ENCODE data around the gene BRSK2.

The BRSK2 gene

GRCh38 chr11:1494650-1495049 is 104.9 kb downstream of the BRSK2 start (continued):
- no peak for TF ChIP-seq PATZ1 (tag by site-specific recombination; IDR thresholded peaks at IDR 0.05)
- no peak for TF ChIP-seq YY2 (tag by site-specific recombination; IDR thresholded peaks at IDR 0.05)
- TF ChIP-seq GFI1B (tag by site-specific recombination; IDR thresholded peaks at IDR 0.05), result no peak
- no peak for TF ChIP-seq ZNF302 (tag by site-specific recombination; IDR thresholded peaks at IDR 0.05; ENCODE audit: low read depth)
- no peak for TF ChIP-seq ZNF704 (tag by site-specific recombination; IDR thresholded peaks at IDR 0.05)
- TF ChIP-seq ZNF248 (tag by site-specific recombination; IDR thresholded peaks at IDR 0.05), result no peak
- TF ChIP-seq, protein P1, sequence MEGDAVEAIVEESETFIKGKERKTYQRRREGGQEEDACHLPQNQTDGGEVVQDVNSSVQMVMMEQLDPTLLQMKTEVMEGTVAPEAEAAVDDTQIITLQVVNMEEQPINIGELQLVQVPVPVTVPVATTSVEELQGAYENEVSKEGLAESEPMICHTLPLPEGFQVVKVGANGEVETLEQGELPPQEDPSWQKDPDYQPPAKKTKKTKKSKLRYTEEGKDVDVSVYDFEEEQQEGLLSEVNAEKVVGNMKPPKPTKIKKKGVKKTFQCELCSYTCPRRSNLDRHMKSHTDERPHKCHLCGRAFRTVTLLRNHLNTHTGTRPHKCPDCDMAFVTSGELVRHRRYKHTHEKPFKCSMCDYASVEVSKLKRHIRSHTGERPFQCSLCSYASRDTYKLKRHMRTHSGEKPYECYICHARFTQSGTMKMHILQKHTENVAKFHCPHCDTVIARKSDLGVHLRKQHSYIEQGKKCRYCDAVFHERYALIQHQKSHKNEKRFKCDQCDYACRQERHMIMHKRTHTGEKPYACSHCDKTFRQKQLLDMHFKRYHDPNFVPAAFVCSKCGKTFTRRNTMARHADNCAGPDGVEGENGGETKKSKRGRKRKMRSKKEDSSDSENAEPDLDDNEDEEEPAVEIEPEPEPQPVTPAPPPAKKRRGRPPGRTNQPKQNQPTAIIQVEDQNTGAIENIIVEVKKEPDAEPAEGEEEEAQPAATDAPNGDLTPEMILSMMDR (tag by site-specific recombination; IDR thresholded peaks at IDR 0.05), result no peak
- TF ChIP-seq ZNF529 (tag by site-specific recombination; IDR thresholded peaks at IDR 0.05; ENCODE audit: insufficient replicate concordance), result no peak
- no peak for TF ChIP-seq SP7 (tag by site-specific recombination; IDR thresholded peaks at IDR 0.05)

GRCh38 chr11:1496091-1496760 is 106.5 kb downstream of the BRSK2 start:
- Histone ChIP-seq H3K9me3 (ENCODE audit: control insufficient read depth, insufficient read depth, low read depth, low read length) (no peaks in the 10 kb centered on the region), H3K4me1 (ENCODE audit: control insufficient read depth, insufficient read depth, low read length) (no peaks in the 10 kb centered on the region), H3K36me3 (ENCODE audit: control insufficient read depth in 2 of 2, insufficient read depth in 1 of 2, low read length in 2 of 2) (peaks cover 0 to 4% of the 10 kb centered on the region in 2 experiments; a peak in 1 of 3 replicates), H3K4me3 (ENCODE audit: low read depth, low read length) (no peak overlapping the region), H3K27ac (ENCODE audit: extremely low read depth, low read depth, low read length) (no peak overlapping the region)
- POLR2A ChIA-PET, result no interaction called here
- CTCF ChIA-PET, result interaction anchor here (0.6 kb wide), 1 partner anchor 197 kb away, joined by 3 read pairs; no protein-coding TSS in a partner anchor
- TF ChIP-seq ZNF169 (tag by site-specific recombination; IDR thresholded peaks at IDR 0.05) (no peak), ZNF140 (tag by site-specific recombination; IDR thresholded peaks at IDR 0.05) (no peak), SETDB1 (IDR thresholded peaks at IDR 0.05; ENCODE audit: insufficient read length, low read length) (no peak), ZBTB21 (tag by site-specific recombination; IDR thresholded peaks at IDR 0.05) (no peak), ZNF19 (tag by site-specific recombination; IDR thresholded peaks at IDR 0.05; ENCODE audit: low read depth) (no peak), ZNF48 (tag by site-specific recombination; IDR thresholded peaks at IDR 0.05) (no peak), SCRT2 (tag by site-specific recombination; IDR thresholded peaks at IDR 0.05) (no peak), ZNF530 (tag by site-specific recombination; IDR thresholded peaks at IDR 0.05; ENCODE audit: low read depth) (no peak), FEZF1 (tag by site-specific recombination; IDR thresholded peaks at IDR 0.05) (no peak), ZXDB (tag by site-specific recombination; IDR thresholded peaks at IDR 0.05) (no peak), KLF1 (tag by site-specific recombination; IDR thresholded peaks at IDR 0.05) (no peak)

GRCh38 chr11:1496761-1497095 is 107.0 kb downstream of the BRSK2 start:
- Histone ChIP-seq H3K4me1 (ENCODE audit: control insufficient read depth, insufficient read depth, low read length) (no peaks in the 10 kb centered on the region), H3K4me3 (ENCODE audit: low read depth, low read length) (no peak overlapping the region), H3K9me3 (ENCODE audit: control insufficient read depth, insufficient read depth, low read depth, low read length) (no peaks in the 10 kb centered on the region), H3K36me3 (ENCODE audit: control insufficient read depth in 2 of 2, insufficient read depth in 1 of 2, low read length in 2 of 2) (peaks cover 0 to 4% of the 10 kb centered on the region in 2 experiments; a peak in 1 of 3 replicates), H3K27ac (ENCODE audit: extremely low read depth, low read depth, low read length) (no peak overlapping the region)
- ChIA-PET POLR2A (no interaction called here), CTCF (interaction anchor here (0.6 kb wide), 1 partner anchor 197 kb away, joined by 3 read pairs; no protein-coding TSS in a partner anchor)
- TF ChIP-seq YY1 (tag by site-specific recombination; IDR thresholded peaks at IDR 0.05) (no peak), ZNF501 (tag by site-specific recombination; IDR thresholded peaks at IDR 0.05) (no peak), ZNF423 (tag by site-specific recombination; IDR thresholded peaks at IDR 0.05) (no peak), ZNF2 (tag by site-specific recombination; IDR thresholded peaks at IDR 0.05) (no peak)
- TF ChIP-seq, protein P2, sequence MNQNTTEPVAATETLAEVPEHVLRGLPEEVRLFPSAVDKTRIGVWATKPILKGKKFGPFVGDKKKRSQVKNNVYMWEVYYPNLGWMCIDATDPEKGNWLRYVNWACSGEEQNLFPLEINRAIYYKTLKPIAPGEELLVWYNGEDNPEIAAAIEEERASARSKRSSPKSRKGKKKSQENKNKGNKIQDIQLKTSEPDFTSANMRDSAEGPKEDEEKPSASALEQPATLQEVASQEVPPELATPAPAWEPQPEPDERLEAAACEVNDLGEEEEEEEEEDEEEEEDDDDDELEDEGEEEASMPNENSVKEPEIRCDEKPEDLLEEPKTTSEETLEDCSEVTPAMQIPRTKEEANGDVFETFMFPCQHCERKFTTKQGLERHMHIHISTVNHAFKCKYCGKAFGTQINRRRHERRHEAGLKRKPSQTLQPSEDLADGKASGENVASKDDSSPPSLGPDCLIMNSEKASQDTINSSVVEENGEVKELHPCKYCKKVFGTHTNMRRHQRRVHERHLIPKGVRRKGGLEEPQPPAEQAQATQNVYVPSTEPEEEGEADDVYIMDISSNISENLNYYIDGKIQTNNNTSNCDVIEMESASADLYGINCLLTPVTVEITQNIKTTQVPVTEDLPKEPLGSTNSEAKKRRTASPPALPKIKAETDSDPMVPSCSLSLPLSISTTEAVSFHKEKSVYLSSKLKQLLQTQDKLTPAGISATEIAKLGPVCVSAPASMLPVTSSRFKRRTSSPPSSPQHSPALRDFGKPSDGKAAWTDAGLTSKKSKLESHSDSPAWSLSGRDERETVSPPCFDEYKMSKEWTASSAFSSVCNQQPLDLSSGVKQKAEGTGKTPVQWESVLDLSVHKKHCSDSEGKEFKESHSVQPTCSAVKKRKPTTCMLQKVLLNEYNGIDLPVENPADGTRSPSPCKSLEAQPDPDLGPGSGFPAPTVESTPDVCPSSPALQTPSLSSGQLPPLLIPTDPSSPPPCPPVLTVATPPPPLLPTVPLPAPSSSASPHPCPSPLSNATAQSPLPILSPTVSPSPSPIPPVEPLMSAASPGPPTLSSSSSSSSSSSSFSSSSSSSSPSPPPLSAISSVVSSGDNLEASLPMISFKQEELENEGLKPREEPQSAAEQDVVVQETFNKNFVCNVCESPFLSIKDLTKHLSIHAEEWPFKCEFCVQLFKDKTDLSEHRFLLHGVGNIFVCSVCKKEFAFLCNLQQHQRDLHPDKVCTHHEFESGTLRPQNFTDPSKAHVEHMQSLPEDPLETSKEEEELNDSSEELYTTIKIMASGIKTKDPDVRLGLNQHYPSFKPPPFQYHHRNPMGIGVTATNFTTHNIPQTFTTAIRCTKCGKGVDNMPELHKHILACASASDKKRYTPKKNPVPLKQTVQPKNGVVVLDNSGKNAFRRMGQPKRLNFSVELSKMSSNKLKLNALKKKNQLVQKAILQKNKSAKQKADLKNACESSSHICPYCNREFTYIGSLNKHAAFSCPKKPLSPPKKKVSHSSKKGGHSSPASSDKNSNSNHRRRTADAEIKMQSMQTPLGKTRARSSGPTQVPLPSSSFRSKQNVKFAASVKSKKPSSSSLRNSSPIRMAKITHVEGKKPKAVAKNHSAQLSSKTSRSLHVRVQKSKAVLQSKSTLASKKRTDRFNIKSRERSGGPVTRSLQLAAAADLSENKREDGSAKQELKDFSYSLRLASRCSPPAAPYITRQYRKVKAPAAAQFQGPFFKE (tag by site-specific recombination; IDR thresholded peaks at IDR 0.05; ENCODE audit: borderline replicate concordance), result no peak

Data from HEK293 (cell line).